Liver (tissue), 3 donors: ENCODE results near the gene TTC22.

ENCODE experiments used
- FOXA1 ChIP-seq: IDR thresholded peaks from 2 replicates; pipeline ENCODE4 v1.6.1; 2016; ENCODE audit warnings: antibody characterized with exemption
- JUND ChIP-seq, 2 donors: IDR thresholded peaks; 2 replicates each; pipeline ENCODE4 v1.6.1; 2016; ENCODE audit warnings: antibody characterized with exemption in 2 of 2
- YY1 ChIP-seq: IDR thresholded peaks from 2 replicates; pipeline ENCODE4 v1.6.1; 2016; ENCODE audit warnings: antibody characterized with exemption, mild to moderate bottlenecking
- TF ChIP-seq, protein P1 (sequence below): fragments of 150-350 bp; IDR thresholded peaks from 2 replicates; pipeline ENCODE4 v1.5.1; 2017; ENCODE audit warnings: improper control_type of control experiment, low read depth, low read length; ENCODE audit not compliant: missing input control
- TF ChIP-seq, protein P2 (sequence below): IDR thresholded peaks from 2 replicates; pipeline ENCODE4 v1.6.1; 2016; ENCODE audit warnings: antibody characterized with exemption
- TF ChIP-seq, protein P3 (sequence below): IDR thresholded peaks from 2 replicates; pipeline ENCODE4 v1.6.1; 2016; ENCODE audit warnings: antibody characterized with exemption
- donor health status: healthy.
- donor health status: healthy.

DNA sequence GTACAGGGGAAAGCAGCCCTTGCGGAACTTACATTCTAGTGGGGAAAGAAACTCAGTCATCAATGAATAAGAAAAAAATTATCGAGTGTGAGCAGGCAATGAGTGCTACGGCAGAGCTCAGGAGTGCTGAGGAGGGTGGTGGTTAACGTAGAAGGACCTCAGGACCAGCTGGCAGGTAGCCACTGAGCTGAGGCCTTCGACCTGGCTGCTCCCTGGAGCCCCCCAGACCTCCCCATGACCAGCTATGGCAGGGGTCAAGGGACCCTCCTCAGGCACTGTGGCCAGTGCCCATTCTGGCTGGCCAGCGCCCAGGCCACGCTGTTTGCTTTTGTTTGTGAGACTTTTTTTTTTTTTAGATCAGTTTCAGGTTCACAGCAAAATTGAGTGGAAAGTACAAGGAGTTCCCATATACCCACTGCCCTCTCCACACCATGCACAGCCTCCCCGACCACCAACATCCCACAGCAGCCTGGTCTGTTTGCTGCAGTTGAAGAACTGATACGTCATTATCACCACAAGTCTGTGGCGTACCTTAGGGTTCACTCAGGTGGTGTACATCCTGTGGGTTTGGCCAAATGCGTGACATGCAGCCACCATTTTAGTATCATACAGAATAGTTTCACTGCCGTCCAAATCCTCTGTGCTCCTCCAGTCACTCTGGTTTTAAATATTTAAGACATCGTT is 11.8 kb upstream of the TTC22 start:
- TF ChIP-seq JUND (IDR thresholded peaks at IDR 0.05) (no peak), YY1 (no peak), FOXA1 (no peak)
- TF ChIP-seq, protein P1, sequence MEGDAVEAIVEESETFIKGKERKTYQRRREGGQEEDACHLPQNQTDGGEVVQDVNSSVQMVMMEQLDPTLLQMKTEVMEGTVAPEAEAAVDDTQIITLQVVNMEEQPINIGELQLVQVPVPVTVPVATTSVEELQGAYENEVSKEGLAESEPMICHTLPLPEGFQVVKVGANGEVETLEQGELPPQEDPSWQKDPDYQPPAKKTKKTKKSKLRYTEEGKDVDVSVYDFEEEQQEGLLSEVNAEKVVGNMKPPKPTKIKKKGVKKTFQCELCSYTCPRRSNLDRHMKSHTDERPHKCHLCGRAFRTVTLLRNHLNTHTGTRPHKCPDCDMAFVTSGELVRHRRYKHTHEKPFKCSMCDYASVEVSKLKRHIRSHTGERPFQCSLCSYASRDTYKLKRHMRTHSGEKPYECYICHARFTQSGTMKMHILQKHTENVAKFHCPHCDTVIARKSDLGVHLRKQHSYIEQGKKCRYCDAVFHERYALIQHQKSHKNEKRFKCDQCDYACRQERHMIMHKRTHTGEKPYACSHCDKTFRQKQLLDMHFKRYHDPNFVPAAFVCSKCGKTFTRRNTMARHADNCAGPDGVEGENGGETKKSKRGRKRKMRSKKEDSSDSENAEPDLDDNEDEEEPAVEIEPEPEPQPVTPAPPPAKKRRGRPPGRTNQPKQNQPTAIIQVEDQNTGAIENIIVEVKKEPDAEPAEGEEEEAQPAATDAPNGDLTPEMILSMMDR = no peak
- TF ChIP-seq, protein P2, sequence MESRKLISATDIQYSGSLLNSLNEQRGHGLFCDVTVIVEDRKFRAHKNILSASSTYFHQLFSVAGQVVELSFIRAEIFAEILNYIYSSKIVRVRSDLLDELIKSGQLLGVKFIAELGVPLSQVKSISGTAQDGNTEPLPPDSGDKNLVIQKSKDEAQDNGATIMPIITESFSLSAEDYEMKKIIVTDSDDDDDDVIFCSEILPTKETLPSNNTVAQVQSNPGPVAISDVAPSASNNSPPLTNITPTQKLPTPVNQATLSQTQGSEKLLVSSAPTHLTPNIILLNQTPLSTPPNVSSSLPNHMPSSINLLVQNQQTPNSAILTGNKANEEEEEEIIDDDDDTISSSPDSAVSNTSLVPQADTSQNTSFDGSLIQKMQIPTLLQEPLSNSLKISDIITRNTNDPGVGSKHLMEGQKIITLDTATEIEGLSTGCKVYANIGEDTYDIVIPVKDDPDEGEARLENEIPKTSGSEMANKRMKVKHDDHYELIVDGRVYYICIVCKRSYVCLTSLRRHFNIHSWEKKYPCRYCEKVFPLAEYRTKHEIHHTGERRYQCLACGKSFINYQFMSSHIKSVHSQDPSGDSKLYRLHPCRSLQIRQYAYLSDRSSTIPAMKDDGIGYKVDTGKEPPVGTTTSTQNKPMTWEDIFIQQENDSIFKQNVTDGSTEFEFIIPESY = no peak
- TF ChIP-seq, protein P3, sequence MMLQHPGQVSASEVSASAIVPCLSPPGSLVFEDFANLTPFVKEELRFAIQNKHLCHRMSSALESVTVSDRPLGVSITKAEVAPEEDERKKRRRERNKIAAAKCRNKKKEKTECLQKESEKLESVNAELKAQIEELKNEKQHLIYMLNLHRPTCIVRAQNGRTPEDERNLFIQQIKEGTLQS = no peak
